Measurements from ENCODE around the gene OR6T1. TPM values are rescaled to one million over a fixed set of nuclear protein-coding genes. Genes with fewer than 3 reads are reported as not detected.

OR6T1 gene
- not detected for polyA plus RNA-seq (ENCODE audit: insufficient read length in 4 of 4)

GRCh38 chr11:123943738-123944137 lies at the start of gene OR6T1:
Gene OR6T1, minus strand, starts transcription at chr11:123943838. Its CDS starts 0 bp downstream, at chr11:123943838.
- DNase-seq (ENCODE audit: low read depth in 4 of 4, low spot score in 2 of 4) = no peak

- no peak for DNase-seq (ENCODE audit: low read depth in 4 of 4, low spot score in 2 of 4)
These were observed 35.7 kb upstream of the OR6T1 start for GRCh38 chr11:123979311-123979710.

GRCh38 chr11:123977731-123978347 lies 34.2 kb upstream of the OR6T1 start, which contains the start of gene OR10S1:
Gene OR10S1, minus strand, starts transcription at chr11:123977781. Its CDS starts 117 bp downstream, at chr11:123977664.
- no peak for DNase-seq (ENCODE audit: low read depth in 4 of 4, low spot score in 2 of 4)

GRCh38 chr11:123976770-123977560 lies 33.3 kb upstream of the OR6T1 start:
- DNase-seq (ENCODE audit: low read depth in 4 of 4, low spot score in 2 of 4) = no peak

- DNase-seq (ENCODE audit: low read depth in 4 of 4, low spot score in 2 of 4) = no peak
These were observed 30.2 kb upstream of the OR6T1 start for GRCh38 chr11:123973816-123974215.

- no peak for DNase-seq (ENCODE audit: low read depth in 4 of 4, low spot score in 2 of 4)
These were observed 13.1 kb upstream of the OR6T1 start for GRCh38 chr11:123956752-123957151.

GRCh38 chr11:123945132-123945531 lies 1.5 kb upstream of the OR6T1 start:
- no peak for DNase-seq (ENCODE audit: low read depth in 4 of 4, low spot score in 2 of 4)

- DNase-seq (ENCODE audit: low read depth in 4 of 4, low spot score in 2 of 4) = no peak
These were observed 1.2 kb downstream of the OR6T1 start for GRCh38 chr11:123942413-123942812.

GRCh38 chr11:123939317-123939716 lies 4.3 kb downstream of the OR6T1 start, which contains the start of gene OR4D5:
Gene OR4D5, plus strand, starts transcription at chr11:123939617. Its CDS starts 0 bp downstream, at chr11:123939617.
- DNase-seq (ENCODE audit: low read depth in 4 of 4, low spot score in 2 of 4) = no peak

GRCh38 chr11:123924027-123924426 lies 19.6 kb downstream of the OR6T1 start:
- DNase-seq (ENCODE audit: low read depth in 4 of 4, low spot score in 2 of 4) = no peak

- DNase-seq (ENCODE audit: low read depth in 4 of 4, low spot score in 2 of 4) = no peak
These were observed 22.7 kb downstream of the OR6T1 start for GRCh38 chr11:123920943-123921342.

GRCh38 chr11:123905826-123906225 lies 37.8 kb downstream of the OR6T1 start:
- DNase-seq (ENCODE audit: low read depth in 4 of 4, low spot score in 2 of 4) = no peak

GRCh38 chr11:123904932-123905331 lies 38.7 kb downstream of the OR6T1 start:
- no peak for DNase-seq (ENCODE audit: low read depth in 4 of 4, low spot score in 2 of 4)

- no peak for DNase-seq (ENCODE audit: low read depth in 4 of 4, low spot score in 2 of 4)
These were observed 39.7 kb downstream of the OR6T1 start for GRCh38 chr11:123903932-123904331.

- no peak for DNase-seq (ENCODE audit: low read depth in 4 of 4, low spot score in 2 of 4)
These were observed 41.8 kb downstream of the OR6T1 start, which contains the start of gene OR8D4 for GRCh38 chr11:123901867-123902266. Gene OR8D4, plus strand, starts transcription at chr11:123902167. Its CDS starts 4,265 bp downstream, at chr11:123906432.

GRCh38 chr11:123899792-123900191 lies 43.8 kb downstream of the OR6T1 start:
- no peak for DNase-seq (ENCODE audit: low read depth in 4 of 4, low spot score in 2 of 4)

Other genes with a start within 250 kb of the OR6T1 start
- gene ZNF202, start 202.2 kb downstream of the OR6T1 start, polyA plus RNA-seq (ENCODE audit: insufficient read length in 4 of 4) = 10 to 100 TPM; 14.3 to 23.9 (median 18.9) TPM
- not detected for gene OR6X1, start 189.3 kb downstream of the OR6T1 start, polyA plus RNA-seq (ENCODE audit: insufficient read length in 4 of 4)
- not detected for gene OR6M1, start 137.5 kb downstream of the OR6T1 start, polyA plus RNA-seq (ENCODE audit: insufficient read length in 4 of 4)
- gene TMEM225, start 58.2 kb downstream of the OR6T1 start, polyA plus RNA-seq (ENCODE audit: insufficient read length in 4 of 4) = not detected
- under 1 TPM in 1 of 4 donors, not detected in 3; 0.03 TPM for gene OR8D4, start 41.7 kb downstream of the OR6T1 start, polyA plus RNA-seq (ENCODE audit: insufficient read length in 4 of 4)
- not detected for gene OR4D5, start 4.2 kb downstream of the OR6T1 start, polyA plus RNA-seq (ENCODE audit: insufficient read length in 4 of 4)
- gene OR10S1, start 33.9 kb upstream of the OR6T1 start, polyA plus RNA-seq (ENCODE audit: insufficient read length in 4 of 4) = not detected
- not detected for gene OR10G6, start 51.3 kb upstream of the OR6T1 start, polyA plus RNA-seq (ENCODE audit: insufficient read length in 4 of 4)
- under 1 TPM in 1 of 4 donors, not detected in 3; 0.05 TPM for gene OR10G4, start 69.2 kb upstream of the OR6T1 start, polyA plus RNA-seq (ENCODE audit: insufficient read length in 4 of 4)
- not detected for gene OR10G9, start 79.2 kb upstream of the OR6T1 start, polyA plus RNA-seq (ENCODE audit: insufficient read length in 4 of 4)
- not detected for gene OR10G8, start 83.0 kb upstream of the OR6T1 start, polyA plus RNA-seq (ENCODE audit: insufficient read length in 4 of 4)
- gene OR10G7, start 97.5 kb upstream of the OR6T1 start, polyA plus RNA-seq (ENCODE audit: insufficient read length in 4 of 4) = not detected
- gene VWA5A, start 171.6 kb upstream of the OR6T1 start, polyA plus RNA-seq (ENCODE audit: insufficient read length in 4 of 4) = 10 to 100 TPM; 12.4 to 16.6 (median 14.6) TPM
- not detected for gene OR10D3, start 239.5 kb upstream of the OR6T1 start, polyA plus RNA-seq (ENCODE audit: insufficient read length in 4 of 4)

All from left renal cortex interstitium (tissue), 4 donors.